Occipital lobe (tissue), 2 donors: Measurements from ENCODE around the gene TBC1D14. TPM values are rescaled to one million over a fixed set of nuclear protein-coding genes. Genes with fewer than 3 reads are reported as not detected.

Experiments used
- DNase-seq: peaks from one replicate; lab custom pipeline; 2025; lab: John Stamatoyannopoulos, UW
- total RNA-seq: library from RNA; depleted of rRNA; stranded (reverse); fragments of >200 nt; gene quantifications from one replicate; pipeline ENCODE4 v1.2.3, GENCODE V29; 2014

The TBC1D14 gene
- total RNA-seq, 1 donor from 2014 or later, result 213 TPM

- DNase-seq, result no peak
Observed at GRCh38 chr4:6945052-6945409, 35.4 kb downstream of the TBC1D14 start.

- no peak for DNase-seq
Observed at GRCh38 chr4:6946497-6946896, 36.9 kb downstream of the TBC1D14 start.

- DNase-seq, result no peak
Observed at GRCh38 chr4:6948134-6948460, 38.5 kb downstream of the TBC1D14 start.

DNA sequence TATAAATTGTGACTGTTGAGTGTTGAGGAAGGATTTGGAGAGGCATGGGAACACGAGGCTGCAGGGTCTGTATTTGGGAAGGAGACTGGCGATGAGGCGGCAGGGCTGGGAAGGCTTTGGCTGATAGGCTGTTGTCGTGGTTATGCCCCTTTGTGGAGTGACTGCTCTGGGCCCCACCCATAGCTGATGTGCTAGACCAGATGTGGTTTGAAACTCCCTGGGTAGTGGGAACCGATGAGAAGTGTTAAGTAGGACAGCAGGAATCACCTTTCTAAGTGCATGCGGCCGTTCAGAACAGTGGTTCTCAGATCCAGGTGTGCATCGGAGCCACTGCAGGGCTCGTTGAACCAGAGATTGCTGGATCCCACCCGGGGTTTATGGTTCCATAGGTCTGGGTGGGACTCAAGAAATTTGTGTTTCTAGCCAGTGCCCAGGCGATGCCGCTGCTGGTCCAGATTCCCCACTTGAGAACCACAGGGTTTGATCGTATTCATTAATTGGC lies 42.3 kb downstream of the TBC1D14 start:
- no peak for DNase-seq

DNA sequence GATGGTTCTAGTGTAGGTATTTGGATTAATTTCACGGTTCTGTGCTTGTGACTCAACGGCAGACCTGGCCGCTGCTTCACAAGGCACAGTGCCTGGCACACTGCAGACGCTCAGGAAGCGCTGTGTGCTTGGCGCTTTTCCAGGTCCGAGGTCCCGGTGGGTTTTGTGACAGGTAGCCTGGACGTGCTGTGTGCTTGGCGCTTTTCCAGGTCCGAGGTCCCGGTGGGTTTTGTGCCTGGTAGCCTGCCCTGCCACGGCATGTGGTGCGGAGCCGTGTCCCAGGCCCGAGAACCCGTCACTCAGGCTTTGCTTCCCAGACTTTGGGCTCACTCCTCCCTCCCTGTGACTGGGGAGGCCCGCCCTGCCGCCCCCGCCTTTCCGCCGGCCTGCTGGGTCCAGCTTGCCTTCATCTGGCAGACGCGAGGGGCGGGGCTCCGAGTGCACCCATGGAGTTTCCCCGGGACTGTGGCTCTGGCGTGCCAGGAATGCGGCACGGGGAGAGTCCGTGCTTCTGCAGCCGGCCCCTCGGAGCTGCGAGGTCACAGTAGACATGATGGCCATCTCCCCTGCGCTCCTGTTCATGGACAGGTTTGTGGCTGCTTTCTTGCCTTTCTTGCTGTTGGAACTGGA lies 44.2 kb downstream of the TBC1D14 start:
- no peak for DNase-seq

DNA sequence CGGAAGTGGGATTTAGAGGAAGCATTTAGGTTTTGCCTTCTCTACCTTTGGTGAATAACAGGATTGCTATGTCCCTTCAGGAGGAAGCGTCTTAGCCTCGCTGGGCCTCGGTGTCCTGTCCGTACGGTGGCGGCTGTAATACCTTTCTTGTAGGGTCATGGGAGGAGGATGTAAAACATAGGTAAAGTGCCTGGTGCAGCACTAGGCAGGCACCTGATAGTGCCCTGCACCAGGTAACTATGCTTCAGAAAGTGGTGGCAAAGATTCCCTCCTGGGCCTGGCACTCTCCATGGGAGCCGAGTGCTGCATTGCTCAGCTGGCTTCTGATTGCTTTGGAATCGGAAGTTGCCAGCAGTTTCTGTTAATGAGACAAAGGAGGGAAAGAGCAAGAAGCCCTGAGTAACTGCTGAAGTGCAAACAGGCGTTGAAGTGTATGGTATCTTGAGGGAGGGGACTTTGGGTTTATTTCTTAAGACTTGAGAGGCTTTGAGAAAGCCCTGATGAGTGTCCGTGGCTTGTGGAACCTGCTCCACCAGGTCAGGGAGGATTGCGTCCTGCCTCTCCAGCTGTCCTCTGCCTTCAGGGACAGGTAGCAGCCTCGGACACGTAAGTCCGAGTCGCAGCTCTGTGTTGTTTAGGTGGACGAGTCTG lies 45.8 kb downstream of the TBC1D14 start:
- no peak for DNase-seq

DNA sequence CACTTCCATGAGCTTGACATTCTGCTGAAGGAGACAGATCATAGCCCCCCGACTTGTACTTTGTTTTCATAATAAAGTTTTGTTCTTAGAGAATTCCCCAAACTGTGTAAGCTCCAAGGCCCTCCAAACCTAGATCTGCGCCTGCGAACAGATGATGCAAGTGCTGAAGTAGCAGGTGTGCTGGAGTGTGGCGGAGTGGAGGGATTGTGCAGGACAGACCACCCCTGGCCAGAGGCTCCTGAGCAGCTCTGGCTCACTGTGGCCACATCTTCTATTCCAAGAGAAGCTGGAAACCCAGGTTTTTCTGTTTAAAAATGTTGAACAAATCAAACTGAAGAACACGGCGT lies 46.4 kb downstream of the TBC1D14 start:
- no peak for DNase-seq

DNA sequence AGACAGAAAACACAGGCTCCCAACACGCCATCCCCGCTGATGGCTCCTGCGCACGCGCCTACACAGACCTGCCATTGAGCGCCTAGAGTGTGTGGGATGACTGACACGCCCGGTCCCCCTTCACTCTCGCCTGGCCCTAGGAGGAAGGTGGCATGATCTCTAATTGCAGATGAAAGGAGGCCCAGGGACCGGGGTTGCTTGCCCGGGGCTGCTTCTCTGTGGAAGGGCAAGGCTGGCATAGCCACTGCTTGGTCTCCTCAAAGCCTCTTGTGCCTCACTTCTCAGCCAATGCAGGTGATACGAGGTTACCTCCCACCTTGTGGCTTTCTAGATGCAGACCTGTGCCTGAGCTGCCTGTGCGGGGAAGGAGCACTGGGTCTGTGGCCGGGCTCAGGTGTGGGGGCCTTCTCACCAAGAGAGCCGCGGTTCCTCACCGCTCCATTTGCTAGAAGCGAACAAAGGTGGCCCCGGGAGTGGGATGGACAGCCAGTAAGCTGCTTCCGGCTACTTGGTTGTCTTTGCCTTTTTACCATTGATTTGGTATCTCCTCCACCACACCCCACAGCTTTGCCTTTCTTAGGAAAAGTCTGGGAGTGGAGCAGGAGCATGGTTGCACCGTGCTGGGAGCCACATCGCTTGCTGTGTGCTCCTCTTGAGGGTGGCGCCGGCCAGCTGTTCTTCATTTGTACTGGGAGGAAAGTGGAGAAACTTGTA lies 47.0 kb downstream of the TBC1D14 start:
- DNase-seq, result no peak

GRCh38 chr4:6957148-6957520 lies 47.5 kb downstream of the TBC1D14 start:
- DNase-seq, result no peak

- no peak for DNase-seq
Observed at GRCh38 chr4:6957994-6958393, 48.4 kb downstream of the TBC1D14 start.

DNA sequence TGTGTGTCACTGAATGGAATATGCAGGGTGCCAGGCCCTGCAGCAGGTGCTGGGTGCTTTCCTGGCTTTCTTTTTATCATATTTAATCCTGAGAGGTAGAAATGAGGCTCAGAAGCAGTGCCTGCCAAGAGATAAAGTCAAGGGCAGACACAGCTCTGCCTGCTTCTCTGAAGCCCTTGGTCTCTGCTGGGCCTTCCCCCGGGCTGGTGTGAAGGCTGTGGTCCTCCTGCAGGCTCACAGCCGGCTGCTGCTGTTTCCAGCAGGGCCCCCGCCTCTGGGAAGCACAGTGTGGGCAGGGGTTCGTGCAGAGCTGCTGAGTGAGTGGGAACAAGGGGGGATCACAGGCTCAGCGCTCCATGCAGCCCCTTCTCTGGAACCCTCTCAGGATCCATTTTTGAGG lies 49.6 kb downstream of the TBC1D14 start:
- no peak for DNase-seq

GRCh38 chr4:6960154-6960553 lies 50.5 kb downstream of the TBC1D14 start:
- no peak for DNase-seq

GRCh38 chr4:6960628-6961412 lies 51.2 kb downstream of the TBC1D14 start:
- DNase-seq, result no peak

DNA sequence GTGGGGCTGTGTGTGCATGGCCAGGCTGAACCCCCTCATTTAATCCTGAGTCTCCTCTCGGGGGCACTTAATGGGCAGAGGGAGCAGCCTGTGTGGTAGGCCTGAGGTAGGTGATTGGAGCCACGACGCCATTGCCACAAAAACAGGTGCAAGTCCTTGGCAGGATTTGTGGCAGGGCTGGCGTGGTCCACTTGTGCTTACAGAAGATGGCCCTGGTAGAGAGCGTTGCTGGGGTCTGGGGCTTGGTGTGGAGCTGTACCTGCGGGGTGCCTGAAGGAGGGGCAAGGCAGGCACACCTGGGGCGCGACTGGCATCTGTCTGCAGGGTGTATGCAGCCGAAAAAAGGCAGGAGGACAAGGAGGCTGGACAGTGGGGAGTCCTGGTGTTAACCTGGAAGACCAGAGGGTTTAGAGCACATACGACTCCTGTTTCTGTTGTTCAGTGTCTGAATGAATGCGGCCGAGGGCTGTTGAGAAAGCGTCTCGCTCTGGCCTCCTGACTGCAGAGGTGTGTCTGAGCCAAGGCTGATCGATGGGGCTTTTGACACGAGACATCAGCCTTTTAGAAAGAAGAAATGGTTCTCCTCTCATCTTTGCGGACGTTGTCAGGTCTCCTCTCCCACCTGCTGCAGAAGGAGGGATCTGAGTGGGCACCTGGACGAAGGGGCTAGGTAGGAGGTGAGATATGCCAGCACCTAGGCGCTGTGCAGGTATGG lies 52.0 kb downstream of the TBC1D14 start:
- no peak for DNase-seq

DNA sequence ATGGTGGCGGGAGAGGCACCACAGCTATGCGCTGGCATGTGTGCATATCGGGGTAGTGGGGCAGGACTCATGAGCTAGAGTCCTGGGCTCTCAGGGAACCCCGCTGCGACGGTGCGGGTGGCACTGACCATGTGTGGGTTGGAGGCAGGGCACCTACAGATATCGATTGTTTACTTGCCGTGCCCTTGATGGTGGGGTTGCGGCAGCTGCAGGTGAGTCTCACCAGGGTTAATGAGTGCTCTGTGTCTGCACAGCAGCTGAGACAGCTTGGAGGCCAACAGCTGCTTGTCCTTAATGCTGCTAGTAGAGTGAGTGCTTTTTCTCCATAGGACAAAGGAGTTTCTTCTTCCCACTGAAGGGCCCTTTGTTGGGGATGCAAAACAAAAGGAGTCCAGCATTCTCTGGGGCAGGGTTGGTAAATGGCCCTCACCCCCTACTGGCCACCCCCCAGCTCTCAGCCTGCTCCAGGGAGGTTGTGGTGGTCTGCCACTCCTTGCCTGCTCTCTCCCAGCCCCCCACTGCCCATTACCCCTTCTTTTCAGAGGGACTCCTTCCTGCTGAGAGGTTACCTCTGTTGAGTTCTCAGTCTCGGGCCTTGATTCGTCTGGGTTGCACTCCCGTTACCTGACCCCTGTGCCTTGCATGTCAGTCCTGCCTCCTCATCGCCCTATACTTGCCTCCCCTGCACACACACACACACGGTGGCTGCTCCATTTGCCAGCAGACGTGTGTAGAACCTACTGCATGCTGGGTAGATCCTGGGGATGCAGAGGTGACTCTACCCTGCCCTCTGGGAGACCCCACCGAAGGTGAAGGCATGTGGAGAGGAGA lies 52.8 kb downstream of the TBC1D14 start:
- no peak for DNase-seq

DNA sequence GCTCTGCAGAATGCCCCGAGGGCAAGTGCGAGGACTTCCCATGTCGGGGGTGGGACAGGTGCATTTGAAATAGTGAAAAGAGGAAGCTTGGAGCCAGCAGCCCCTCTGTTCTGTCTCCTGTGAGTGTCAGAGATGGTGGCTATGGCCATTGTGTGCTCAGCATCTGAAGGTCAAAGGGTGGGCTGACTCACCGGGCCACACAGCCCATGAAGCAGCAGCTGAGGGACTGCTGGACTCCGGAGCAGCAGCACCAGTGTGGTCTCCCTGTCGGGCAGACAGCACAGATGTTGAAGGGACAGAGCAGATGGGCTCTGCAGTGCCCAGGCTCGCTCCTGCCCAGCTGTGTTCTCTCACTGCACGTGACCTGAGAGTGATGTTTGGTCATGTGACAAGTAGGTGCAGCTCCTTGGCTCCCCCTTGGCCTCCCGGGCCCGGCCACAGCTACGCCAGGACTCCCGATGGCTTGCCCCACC lies 53.5 kb downstream of the TBC1D14 start:
- no peak for DNase-seq

GRCh38 chr4:6964858-6965257 lies 55.2 kb downstream of the TBC1D14 start:
- DNase-seq, result no peak

DNA sequence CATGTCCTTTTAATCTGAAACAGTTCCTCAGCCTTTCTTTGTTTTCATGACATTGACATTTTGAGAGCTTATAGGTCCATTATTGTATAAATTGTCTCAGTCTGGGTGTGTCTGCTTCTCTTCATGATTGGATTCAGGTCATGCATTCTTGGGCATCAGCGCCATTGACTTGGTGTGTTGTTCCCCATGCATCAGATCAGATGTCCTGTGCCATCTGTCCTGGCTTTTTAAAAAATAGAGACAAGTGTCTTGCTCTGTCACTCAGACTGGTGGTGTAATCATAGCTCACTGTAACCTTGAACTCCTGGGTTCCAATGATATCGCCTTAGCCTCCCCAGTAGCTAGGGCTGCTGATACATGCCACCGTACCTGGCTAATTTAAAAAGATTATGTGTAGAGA lies 55.7 kb downstream of the TBC1D14 start:
- no peak for DNase-seq

GRCh38 chr4:6967846-6968340 lies 58.3 kb downstream of the TBC1D14 start:
- DNase-seq, result no peak

DNA sequence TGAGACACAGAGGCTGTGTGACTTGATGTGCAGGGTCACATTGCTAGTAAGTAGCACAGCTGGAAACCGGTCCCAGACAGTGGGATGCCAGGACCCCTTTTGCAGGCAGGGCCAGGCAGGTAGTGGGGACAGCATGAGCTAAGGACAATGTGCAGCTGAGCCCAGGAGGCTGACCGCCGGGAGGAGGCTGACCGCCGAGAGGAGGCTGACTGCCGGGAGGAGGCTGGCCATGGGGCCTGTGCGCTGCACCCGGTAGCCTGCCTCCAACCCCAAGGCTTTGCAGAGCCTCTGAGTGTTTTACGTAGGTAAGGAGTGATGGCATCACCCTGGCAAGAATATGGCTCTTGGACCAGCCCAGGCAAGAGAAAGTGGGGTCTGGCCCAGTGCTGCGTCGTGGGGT lies 58.9 kb downstream of the TBC1D14 start:
- DNase-seq, result no peak
